Measurements from ENCODE around the gene RNF13.

RNF13 gene

DNA sequence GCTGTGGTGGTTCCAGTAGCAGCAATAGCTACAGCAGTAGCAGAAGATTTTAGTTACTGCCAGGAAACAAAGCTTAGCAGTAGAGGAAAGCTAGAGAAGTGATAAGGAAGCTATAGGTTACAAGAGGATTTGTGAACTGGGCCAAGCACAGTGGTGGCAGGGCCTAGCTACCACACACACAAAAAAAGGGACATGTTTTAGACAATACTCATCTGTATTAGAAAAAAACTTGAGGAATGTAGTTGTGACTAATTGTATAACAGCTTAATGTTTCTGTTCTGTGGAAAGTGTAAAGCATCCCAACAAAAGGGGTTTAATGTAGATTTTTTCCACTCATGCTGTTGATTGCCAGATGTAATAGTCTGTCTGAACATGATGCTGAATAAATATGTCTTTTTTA, 187.6 kb downstream of the RNF13 start:
- Histone ChIP-seq H3K36me3 (no peaks in the 10 kb centered on the region), H3K4me3 (ENCODE audit: low read depth, low read length) (no peak overlapping the region), H3K4me1 (no peaks in the 10 kb centered on the region), H3K27me3 (no peaks in the 10 kb centered on the region), H3K9me3 (no peaks in the 10 kb centered on the region; the same call in 1 of the 2 replicates)
- TF ChIP-seq, protein P1, sequence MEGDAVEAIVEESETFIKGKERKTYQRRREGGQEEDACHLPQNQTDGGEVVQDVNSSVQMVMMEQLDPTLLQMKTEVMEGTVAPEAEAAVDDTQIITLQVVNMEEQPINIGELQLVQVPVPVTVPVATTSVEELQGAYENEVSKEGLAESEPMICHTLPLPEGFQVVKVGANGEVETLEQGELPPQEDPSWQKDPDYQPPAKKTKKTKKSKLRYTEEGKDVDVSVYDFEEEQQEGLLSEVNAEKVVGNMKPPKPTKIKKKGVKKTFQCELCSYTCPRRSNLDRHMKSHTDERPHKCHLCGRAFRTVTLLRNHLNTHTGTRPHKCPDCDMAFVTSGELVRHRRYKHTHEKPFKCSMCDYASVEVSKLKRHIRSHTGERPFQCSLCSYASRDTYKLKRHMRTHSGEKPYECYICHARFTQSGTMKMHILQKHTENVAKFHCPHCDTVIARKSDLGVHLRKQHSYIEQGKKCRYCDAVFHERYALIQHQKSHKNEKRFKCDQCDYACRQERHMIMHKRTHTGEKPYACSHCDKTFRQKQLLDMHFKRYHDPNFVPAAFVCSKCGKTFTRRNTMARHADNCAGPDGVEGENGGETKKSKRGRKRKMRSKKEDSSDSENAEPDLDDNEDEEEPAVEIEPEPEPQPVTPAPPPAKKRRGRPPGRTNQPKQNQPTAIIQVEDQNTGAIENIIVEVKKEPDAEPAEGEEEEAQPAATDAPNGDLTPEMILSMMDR (IDR thresholded peaks at IDR 0.05; ENCODE audit: low read depth, low read length) = no peak
- DNase-seq = no peak

DNA sequence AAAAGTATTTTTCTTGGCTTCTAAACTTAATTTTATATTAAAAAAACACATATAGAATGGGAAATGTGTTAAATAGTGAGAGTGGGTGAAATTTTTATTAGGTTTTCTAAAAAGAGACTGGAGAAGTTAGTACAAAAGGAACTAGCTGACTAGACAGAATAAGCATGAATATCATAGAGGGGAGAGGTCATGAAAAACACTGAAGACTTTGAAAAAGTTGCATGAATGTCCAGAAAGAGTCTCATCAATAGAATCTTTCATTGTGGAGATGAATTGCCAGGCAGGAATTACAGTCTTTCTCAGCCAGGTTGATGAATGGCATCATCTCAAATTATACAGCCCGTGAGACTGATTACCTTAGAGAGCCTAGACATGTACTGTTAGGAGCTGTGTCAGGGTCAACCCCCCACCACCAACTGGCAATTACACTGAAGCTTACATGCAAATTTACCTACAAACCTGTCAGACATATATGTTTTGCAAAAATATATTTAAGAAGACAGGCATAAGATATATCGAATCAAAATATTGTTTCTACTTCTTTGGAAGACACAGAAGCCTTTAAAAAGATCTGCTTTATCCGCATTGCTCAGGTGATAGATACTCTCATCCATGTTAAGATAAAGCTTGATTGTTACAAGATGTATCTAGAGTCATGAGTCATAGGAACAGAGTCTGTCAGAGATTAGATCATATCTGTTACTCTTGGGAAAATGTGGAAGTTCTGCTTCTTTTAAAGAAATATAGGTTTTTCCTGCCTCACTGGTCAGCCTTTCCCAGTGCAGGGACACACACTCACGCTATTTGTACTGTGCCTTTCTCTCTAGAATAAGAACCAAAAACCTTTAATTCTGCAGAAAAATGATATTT, 192.5 kb downstream of the RNF13 start:
- H3K36me3 ChIP-seq = no peaks in the 10 kb centered on the region
- no peaks in the 10 kb centered on the region for H3K9me3 ChIP-seq
- TF ChIP-seq, protein P1 (IDR thresholded peaks at IDR 0.05; ENCODE audit: low read depth, low read length) = no peak
- peaks cover 3% of the 10 kb centered on the region; the same call in 1 of the 2 replicates for H3K4me1 ChIP-seq
- no peaks in the 10 kb centered on the region for H3K27me3 ChIP-seq
- DNase-seq = no peak
- no peak overlapping the region for H3K4me3 ChIP-seq (ENCODE audit: low read depth, low read length)

DNA sequence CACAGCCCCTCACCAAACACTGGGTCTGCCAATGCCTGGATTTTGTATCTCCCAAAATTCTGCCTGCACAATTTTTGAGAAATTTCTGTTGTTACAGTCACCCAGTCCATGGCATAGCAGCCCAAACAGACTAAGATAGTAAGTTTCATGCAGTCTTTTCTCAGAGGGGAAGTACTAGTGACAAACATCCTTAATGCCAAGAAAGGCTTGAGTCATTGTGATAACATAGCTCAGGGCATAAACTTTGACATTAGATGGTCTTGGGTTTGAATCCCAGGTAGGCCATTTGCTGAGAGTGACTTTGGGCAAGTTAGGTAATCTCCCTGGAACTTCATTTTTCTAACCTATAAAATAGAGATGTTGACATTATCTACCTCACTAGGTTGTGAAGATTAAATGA, 193.8 kb downstream of the RNF13 start:
- Histone ChIP-seq H3K9me3 (no peaks in the 10 kb centered on the region), H3K4me1 (peaks cover 3% of the 10 kb centered on the region; the same call in 1 of the 2 replicates), H3K4me3 (ENCODE audit: low read depth, low read length) (no peak overlapping the region), H3K27me3 (no peaks in the 10 kb centered on the region), H3K36me3 (no peaks in the 10 kb centered on the region)
- DNase-seq = no peak
- TF ChIP-seq, protein P1 (IDR thresholded peaks at IDR 0.05; ENCODE audit: low read depth, low read length) = no peak

Data from BE2C (cell line).